Cardiac muscle cell (in vitro differentiated cells and primary cell): ENCODE results near the gene PCDHB13. TPM values are rescaled to one million over a fixed set of nuclear protein-coding genes. Genes with fewer than 3 reads are reported as not detected.
"Not testable (repeated sequence)": the region's sequence is repeated elsewhere in the genome, so short reads cannot be mapped to it uniquely, and the experiment has no call there.

ENCODE experiments used
- DNase-seq, 2 donors: peaks; one replicate each; pipeline versions ENCODE4 v3.0.0 to v3.0.0-alpha.2; 2010 to 2017; ENCODE audit warnings: low read depth in 1 of 2, low spot score in 1 of 2
- H3K27ac ChIP-seq: fragments of 200-600 bp; sonication (generic); 2 replicates; pipeline ENCODE4 v1.5.1; 2016
- H3K27me3 ChIP-seq: fragments of 200-600 bp; sonication (generic); 2 replicates; pipeline ENCODE4 v1.6.0; 2016; ENCODE audit warnings: control low read depth
- H3K36me3 ChIP-seq: fragments of 200-600 bp; sonication (generic); 2 replicates; pipeline ENCODE4 v1.5.1; 2016; ENCODE audit warnings: control low read depth
- H3K4me1 ChIP-seq: fragments of 200-600 bp; sonication (generic); 2 replicates; pipeline ENCODE4 v1.8.1; 2017; ENCODE audit warnings: low read depth, mild to moderate bottlenecking, mixed run types
- H3K4me3 ChIP-seq: fragments of 200-600 bp; sonication (generic); 2 replicates; pipeline ENCODE4 v1.5.1; 2016; ENCODE audit warnings: mild to moderate bottlenecking
- H3K9me3 ChIP-seq: fragments of 200-600 bp; sonication (generic); 2 replicates; pipeline ENCODE4 v1.5.1; 2017; ENCODE audit warnings: low read depth, mild to moderate bottlenecking, control low read depth
- polyA plus RNA-seq: library from polyadenylated mRNA; unstranded; fragments of >200 nt; fragmentation: Nextera tagmentation; extraction: Ambion mirVana; gene quantifications from 2 replicates; pipeline ENCODE4 v1.2.1, GENCODE V29; 2016
- total RNA-seq: library from RNA; depleted of rRNA; stranded (reverse); fragments of >200 nt; gene quantifications from 2 replicates; pipeline ENCODE4 v1.2.3, GENCODE V29; 2016
- TF ChIP-seq, protein P1 (sequence below): IDR thresholded peaks from 2 replicates; pipeline ENCODE4 v1.5.1; 2012; ENCODE audit warnings: low read depth, mild to moderate bottlenecking, low read length

Gene PCDHB13
- total and polyA plus RNA-seq, 2 experiments from 2014 or later: 3.1 to 7.8 TPM

DNA sequence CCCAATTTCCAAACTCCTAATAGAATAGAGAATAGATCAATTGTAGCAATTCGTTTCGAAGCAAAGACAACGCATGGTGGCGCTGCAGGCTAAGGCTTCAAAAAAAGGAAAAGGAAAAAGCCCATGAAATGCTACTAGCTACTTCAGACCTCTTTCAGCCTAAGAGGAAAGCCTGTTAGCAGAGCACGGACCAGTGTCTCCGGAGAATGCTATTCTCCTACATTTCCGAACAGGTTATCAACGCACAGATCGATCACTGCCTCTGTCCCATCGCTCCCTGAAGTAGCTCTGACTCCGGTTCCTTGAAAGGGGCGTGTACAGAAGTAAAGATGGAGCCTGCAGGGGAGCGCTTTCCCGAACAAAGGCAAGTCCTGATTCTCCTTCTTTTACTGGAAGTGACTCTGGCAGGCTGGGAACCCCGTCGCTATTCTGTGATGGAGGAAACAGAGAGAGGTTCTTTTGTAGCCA, 31.6 kb downstream of the PCDHB13 start, which contains the start of gene PCDHB15:
Gene PCDHB15 (plus strand): TSS at position 146 of the 468 bp plus-strand sequence. CDS start 184 bp downstream, at position 330.
- Histone ChIP-seq H3K9me3 (no peaks in the 10 kb centered on the region), H3K36me3 (no peaks in the 10 kb centered on the region), H3K4me3 (peak within 1 kb of the TSS; percentile 44), H3K4me1 (no peaks in the 10 kb centered on the region), H3K27me3 (no peaks in the 10 kb centered on the region), H3K27ac (peak within 1 kb of the TSS; percentile 62)
- TF ChIP-seq, protein P1, sequence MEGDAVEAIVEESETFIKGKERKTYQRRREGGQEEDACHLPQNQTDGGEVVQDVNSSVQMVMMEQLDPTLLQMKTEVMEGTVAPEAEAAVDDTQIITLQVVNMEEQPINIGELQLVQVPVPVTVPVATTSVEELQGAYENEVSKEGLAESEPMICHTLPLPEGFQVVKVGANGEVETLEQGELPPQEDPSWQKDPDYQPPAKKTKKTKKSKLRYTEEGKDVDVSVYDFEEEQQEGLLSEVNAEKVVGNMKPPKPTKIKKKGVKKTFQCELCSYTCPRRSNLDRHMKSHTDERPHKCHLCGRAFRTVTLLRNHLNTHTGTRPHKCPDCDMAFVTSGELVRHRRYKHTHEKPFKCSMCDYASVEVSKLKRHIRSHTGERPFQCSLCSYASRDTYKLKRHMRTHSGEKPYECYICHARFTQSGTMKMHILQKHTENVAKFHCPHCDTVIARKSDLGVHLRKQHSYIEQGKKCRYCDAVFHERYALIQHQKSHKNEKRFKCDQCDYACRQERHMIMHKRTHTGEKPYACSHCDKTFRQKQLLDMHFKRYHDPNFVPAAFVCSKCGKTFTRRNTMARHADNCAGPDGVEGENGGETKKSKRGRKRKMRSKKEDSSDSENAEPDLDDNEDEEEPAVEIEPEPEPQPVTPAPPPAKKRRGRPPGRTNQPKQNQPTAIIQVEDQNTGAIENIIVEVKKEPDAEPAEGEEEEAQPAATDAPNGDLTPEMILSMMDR: no peak
- peak; percentile 2 to 54 for DNase-seq

DNA sequence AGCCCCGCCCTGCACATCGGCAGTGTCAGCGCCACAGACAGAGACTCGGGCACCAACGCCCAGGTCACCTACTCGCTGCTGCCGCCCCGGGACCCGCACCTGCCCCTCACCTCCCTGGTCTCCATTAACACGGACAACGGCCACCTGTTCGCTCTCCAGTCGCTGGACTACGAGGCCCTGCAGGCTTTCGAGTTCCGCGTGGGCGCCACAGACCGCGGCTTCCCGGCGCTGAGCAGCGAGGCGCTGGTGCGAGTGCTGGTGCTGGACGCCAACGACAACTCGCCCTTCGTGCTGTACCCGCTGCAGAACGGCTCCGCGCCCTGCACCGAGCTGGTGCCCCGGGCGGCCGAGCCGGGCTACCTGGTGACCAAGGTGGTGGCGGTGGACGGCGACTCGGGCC, 33.3 kb downstream of the PCDHB13 start:
- DNase-seq, H3K36me3 ChIP-seq, H3K27ac ChIP-seq, H3K4me3 ChIP-seq, H3K4me1 ChIP-seq, H3K27me3 ChIP-seq, H3K9me3 ChIP-seq: not testable (repeated sequence)

DNA sequence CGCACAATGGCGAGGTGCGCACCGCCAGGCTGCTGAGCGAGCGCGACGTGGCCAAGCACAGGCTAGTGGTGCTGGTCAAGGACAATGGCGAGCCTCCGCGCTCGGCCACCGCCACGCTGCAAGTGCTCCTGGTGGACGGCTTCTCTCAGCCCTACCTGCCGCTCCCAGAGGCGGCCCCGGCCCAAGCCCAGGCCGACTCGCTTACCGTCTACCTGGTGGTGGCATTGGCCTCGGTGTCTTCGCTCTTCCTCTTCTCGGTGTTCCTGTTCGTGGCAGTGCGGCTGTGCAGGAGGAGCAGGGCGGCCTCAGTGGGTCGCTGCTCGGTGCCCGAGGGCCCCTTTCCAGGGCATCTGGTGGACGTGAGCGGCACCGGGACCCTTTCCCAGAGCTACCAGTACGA, 33.7 kb downstream of the PCDHB13 start:
- H3K4me3 ChIP-seq, H3K4me1 ChIP-seq, H3K27ac ChIP-seq, H3K27me3 ChIP-seq, H3K36me3 ChIP-seq, DNase-seq, H3K9me3 ChIP-seq: not testable (repeated sequence)

DNA sequence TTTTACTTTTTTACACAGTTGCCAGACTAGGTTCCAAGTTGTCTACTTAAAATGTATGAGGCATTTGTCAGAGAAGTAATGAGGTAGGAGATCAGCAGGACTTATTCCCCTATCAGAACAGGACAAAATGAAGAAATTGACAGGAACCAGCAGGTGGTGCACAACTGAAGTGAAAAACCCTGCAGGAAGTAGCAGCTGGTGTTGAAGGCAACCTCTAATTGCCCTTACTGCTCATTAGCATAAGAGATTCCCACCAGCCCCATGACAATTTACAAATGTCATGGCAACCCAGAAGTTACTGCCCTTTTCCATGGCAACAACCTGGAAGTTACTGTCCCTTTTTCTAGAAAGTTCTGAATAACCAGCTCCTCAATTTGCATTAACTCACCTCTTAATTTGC, 36.9 kb downstream of the PCDHB13 start:
- TF ChIP-seq, protein P1: no peak
- Histone ChIP-seq H3K27ac (no peak overlapping the region), H3K4me1 (no peaks in the 10 kb centered on the region), H3K36me3 (no peaks in the 10 kb centered on the region), H3K27me3 (no peaks in the 10 kb centered on the region), H3K9me3 (peaks cover 6% of the 10 kb centered on the region), H3K4me3 (no peak overlapping the region)
- no peak for DNase-seq

DNA sequence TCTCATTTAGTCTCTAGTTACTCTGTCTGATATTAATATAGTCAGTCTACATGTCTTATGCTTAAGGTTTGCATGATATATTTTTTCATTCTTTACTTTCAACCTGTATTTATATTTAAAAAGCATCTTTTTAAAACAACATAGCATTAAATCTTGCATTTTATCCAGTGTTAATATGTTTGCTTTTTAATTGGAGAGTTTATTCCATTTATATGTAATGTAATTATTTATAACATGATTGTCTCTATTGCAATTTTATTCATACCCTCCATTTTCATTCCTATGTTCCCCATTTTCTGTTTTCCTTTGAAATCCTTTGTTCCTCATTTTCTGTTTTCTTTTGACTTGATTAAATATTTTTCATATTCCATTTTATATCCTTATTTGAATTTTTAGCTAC, 44.7 kb downstream of the PCDHB13 start:
- H3K27ac ChIP-seq: no peak overlapping the region
- H3K9me3 ChIP-seq: peaks cover 8% of the 10 kb centered on the region
- H3K4me1 ChIP-seq: no peaks in the 10 kb centered on the region
- H3K36me3 ChIP-seq: no peaks in the 10 kb centered on the region
- DNase-seq: no peak
- TF ChIP-seq, protein P1: no peak
- H3K27me3 ChIP-seq: no peaks in the 10 kb centered on the region
- no peak overlapping the region for H3K4me3 ChIP-seq

DNA sequence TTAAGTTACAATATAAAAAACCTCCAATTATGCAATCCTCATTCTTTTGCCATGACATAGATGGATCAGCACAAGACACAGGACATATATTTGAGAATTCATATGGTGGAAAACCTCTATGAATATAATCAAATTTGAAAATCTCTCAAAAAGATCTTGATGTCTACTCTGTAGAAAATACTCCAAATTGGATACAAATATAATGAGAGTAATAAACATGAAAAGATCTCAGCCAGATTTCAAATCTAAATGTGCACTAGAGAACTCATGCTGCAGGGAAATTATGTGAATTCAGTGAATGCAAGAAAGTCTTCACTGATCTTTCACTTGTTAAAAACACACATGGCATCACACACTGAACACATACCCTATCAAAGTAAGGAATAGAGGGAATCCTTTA, 45.2 kb downstream of the PCDHB13 start:
- H3K4me3 ChIP-seq: no peak overlapping the region
- H3K4me1 ChIP-seq: no peaks in the 10 kb centered on the region
- TF ChIP-seq, protein P1: no peak
- H3K27me3 ChIP-seq: no peaks in the 10 kb centered on the region
- no peak for DNase-seq
- no peaks in the 10 kb centered on the region for H3K36me3 ChIP-seq
- peaks cover 8% of the 10 kb centered on the region for H3K9me3 ChIP-seq
- no peak overlapping the region for H3K27ac ChIP-seq
